GM21367 (cell line): Measurements from ENCODE around the gene PSAT1.
"Not testable (repeated sequence)": the region's sequence is repeated elsewhere in the genome, so short reads cannot be mapped to it uniquely, and the experiment has no call there.

Experiments
- ATAC-seq: cut with Tn5 transposase; IDR thresholded peaks from one replicate; pipeline ENCODE4 v1.9.1; 2021; ENCODE audit not compliant: unreplicated experiment

Gene PSAT1

DNA sequence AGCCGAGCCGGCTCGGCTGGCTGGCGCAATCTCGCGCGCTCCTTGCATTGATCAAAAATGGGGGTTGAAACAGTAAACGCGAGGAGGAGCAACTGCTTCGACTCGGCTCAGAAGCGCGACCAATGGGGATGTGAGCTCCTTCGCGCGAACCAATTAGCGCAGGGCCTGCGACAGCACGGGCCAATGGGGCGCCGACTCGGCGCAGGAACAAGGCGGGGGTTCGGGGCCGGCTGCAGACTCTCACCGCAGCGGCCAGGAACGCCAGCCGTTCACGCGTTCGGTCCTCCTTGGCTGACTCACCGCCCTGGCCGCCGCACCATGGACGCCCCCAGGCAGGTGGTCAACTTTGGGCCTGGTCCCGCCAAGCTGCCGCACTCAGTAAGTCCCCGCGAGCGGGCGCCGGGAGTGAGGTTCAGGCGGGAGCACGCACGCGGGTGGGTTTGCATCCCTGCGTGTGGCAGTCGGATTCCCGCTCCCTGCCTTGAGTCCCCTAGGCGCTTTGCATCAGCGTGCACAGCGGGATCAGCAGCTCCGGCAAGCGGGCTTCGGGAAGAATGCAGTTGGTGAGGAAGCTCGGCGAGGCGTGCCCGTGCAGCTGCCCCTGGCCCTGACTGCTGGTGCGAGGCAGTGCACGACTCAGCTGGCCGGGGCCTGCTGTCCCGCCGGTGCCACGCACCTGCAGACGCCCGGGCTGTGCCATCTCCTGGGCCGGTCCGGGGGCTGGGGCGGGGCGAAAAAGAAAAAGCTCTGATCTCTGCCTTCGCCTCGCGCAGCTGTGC, at the start of gene PSAT1:
TSS of gene PSAT1 (plus strand) at position 233 of the 779 bp plus-strand sequence. CDS start at position 319, 86 bp downstream.
- ATAC-seq: peak; percentile 98

DNA sequence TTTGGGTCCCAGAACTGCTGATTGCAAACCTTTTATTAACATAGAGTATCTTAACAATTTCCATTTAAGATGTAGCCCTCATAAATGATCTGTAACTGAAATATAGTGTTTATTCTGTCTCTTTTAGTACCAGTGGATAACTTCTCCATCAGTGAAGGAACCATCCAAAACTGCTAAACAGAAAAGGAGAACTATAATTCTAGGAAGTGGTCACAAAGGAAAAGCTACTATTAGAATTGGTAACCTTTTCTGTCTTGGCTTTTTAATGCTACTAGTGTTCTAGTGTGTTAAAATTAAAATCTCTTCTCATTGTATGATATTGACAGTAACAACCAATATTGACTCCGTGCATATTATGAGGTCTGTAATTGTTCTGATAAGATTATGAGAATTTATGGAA, 48.3 kb upstream of the PSAT1 start:
- ATAC-seq: no peak

DNA sequence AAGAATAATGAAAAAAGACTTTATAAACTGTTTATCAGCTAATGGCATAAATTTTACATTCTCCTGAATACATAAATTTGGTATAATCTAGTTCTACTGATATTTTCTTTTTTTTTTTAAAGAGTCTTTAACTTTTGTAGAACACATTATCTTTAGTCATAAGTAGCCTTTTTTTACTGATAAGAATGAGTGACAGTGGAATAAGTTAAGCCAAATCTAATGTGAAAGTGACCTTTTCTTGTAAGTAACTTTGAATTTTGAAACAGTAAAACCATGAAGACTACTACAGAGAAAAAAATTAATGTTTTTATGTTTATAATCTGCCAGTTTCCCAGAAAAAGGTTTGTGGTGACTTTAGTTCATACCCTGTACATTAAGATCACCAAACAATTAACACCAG, 47.4 kb upstream of the PSAT1 start:
- ATAC-seq: no peak

DNA sequence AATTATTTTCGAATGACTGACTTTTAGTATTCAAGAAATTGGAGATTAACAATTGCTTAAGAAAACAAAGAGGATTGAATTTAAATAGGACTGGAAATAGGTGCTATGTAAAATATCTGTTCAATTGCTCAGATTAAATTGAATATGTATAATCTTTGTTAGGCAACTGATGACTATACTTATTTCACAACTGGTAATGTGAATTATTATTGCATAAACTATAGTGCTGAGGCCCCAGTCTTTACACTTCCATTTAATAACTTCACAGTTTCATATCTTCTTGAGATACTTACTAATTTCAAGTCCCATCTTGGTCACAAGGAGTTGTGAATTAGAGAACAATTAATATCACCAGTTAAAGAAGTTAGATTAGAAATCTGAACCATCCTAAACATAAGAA, 44.3 kb upstream of the PSAT1 start:
- no peak for ATAC-seq

DNA sequence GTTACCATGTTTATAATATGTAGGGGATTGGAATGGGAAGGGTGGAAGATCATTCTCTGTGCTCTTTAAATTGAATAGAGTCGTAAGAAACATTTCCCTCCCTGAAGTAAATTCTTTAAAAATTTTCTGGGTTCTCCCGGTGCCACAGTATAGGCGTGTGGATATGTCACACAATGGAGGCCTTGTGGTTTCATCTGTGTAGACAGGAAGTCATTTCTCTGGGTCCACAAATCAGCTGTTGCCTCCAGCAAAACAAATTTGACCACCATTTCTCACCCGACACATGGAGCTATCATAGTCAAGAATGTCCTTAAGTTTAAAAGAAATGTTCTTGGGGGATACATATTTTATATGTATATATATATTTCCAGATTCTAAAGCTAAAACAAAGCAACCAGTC, 43.6 kb upstream of the PSAT1 start:
- ATAC-seq: no peak

DNA sequence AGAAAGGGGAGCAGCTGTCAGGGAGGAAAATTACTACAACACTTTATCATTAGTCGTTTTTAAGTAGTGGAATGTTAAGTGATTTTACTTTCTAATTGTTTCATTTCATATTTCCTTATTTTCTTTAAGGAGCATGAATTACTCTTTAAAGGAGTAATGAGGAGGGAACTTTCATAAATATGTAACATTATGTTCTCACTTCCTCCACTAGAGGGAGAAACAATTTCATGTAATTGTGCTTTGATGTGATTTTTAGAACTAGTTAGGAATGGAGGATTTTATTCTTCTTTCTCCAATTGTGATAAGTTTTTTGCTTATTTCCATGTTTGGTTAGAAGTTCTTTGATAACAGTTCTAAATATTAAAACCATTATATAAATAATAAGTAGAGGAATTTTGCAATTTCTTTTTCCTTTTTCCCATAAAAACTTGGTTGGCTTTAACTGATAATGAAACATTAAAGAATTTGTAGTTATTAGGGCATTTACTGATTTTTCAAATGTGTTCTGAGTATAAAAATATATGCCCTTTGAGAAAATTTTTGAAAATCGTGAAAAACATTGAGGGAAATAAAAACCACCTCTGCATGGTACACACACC, 35.4 kb upstream of the PSAT1 start:
- ATAC-seq: no peak

DNA sequence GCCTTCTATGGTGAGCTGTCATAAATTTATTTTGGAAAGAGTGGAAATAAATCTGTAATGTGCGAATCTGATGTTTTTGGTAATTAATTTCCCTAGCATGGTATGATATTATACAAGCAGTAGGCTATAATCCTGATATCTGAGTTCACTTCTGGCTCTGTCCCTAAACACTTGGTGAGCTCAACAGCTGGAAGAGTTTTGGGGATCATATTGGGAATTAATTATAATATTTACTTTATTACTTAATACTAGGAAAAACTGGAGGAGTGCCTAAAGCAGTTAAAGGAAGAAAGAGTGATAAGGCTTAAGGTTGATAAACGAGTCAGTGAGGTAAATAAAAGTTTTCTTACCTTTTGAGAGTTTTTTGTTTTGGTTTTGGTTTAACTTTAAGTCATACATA, 34.3 kb upstream of the PSAT1 start:
- no peak for ATAC-seq

DNA sequence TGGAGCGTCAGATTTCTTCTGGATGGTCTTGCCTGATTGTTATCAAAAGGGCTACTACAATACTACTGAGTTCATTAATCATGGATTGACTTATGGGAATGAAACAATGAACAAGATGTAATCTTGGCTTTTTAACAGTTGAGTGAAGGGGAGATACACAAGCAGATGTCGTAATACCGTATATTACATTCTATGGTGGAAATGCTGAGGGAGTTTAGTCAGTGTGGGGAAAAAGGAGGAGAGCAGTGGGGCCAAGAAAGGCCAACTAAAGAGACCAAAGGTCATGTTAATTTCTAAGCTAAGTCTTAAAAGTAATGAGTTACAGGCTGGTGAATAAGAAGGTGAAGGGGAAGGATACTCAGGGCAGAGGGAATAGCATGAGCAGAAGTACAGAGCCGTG, 29.0 kb upstream of the PSAT1 start:
- no peak for ATAC-seq

DNA sequence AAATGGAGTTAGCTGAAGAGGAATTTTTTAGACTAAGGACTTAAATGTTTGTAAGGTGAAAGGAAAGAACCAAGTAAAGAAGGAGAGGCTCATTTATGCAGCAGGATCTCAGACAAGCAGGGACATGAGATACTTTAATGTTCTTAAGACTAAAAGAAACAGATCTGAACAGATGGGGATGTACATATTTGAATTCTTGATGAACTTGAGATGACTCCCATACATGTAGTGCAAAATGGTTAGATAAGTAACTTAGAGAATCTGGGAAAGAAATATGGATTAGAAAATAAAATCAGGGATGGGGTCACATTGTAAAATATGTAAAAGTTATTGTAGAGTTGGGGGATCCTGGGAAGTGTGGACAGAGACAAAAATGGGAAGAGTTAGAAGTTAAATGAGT, 27.1 kb upstream of the PSAT1 start:
- ATAC-seq: no peak

DNA sequence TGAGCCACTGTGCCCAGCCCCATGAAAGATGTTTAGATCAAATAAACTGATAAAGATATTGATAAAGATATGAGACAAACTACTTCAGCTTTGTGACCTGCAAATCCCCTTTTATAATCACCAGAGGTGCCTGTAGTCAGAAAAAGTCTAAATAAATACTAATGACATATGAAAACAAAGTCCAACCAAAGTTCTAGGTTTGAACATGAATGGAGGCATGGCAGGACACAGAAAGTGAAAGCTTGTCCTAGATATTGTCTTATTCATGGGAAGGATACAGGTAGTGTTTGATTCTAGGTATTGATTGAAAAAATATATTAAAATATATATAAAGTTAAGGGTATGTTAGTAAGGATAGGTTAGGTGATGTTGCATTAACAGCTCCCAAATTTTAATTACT, 24.6 kb upstream of the PSAT1 start:
- no peak for ATAC-seq

DNA sequence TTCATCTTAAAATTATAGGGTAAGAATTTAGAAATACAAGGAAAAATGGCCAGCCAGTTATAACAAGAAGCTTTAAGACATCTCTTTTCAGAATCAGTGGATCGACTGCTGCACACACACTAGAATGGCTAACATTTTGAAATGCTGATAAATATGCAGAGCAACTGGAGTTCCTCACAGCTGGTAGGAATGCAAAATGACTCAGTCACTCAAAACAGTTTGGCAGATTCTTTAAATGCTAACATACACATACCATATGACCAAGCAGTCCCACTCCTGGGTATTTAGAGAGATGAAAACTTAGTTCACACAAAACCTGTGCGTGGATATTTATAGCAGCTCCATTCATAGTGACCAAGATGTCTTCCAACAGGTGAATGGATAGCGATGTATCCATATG, 23.2 kb upstream of the PSAT1 start:
- no peak for ATAC-seq

DNA sequence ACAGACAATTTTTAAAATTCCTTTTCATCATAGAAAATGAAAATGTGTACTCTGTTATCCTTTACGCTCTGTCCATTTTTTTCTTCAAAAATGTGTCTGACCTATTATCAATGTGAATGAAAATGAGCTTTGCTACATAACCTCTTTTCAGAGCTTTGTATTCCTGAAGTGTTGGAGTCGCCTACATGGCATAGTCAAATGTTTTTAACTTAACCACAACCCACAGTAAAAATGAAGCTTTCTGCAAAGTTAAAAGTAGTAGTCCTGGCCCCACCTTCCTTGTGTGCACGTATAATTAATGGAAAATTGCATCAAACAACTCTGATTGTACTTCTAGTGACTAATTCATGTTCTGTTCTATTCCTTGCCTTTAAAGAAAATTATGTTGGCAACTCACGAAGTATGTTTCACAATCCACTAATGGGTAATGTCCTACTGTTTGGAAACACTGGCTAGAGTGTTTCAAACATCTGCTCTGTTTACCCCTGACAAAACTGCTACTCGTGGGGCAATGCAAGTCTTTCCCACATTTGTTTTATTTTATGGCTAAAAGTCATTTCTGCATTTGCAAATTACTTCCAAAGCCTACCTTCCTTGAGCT, 18.6 kb upstream of the PSAT1 start:
- no peak for ATAC-seq

DNA sequence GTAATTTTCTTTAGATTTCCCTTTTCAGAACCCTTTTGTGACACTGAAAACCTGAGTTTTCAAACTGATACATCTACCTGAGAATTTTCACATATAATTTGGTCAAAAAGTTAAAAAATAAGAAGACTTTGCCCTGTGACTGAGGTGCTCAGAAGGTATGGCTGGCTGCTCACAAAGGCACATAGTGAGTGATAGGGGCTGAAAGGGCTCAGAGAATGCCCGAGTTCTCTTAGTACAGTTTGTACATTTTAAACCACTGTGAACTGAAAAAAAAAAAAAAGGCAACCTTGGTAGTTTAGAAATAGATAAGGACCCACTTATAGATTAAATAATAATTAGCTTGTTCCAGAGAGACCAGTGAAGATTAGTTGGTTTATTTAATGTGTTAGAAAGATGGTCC, 18.1 kb upstream of the PSAT1 start:
- no peak for ATAC-seq

DNA sequence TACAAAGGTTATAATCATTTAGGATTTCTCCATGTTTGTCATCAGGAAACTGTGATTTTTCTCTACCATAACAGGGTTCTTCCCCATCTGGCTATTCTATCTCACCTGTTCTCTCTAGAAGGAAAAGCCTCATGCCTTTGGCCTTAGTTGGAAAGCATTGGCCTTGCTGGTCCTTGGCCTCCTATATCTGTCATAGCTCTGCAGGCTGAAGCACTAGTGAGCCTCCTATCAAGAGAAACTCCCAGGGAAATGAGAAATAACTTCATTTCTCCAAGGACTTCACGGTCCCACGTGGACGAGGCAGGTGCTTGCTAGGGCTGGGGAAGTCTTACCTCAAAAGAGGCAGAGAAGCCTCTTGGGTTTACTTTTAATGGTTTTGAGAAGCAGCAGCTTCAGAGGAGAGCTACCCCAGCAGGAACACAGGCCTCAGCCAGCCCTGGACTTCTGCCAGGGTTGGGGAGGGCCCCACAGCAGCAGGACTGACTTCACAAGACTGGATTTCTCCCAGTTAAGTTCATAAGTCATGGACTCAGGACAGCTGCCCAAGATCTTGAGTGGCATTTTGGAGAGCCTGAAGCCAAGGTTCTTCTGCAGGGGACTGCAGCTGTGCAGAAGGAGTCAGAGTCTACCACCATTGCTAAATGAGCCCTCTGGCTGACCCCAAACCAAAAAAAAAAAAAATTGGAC, 15.8 kb upstream of the PSAT1 start:
- ATAC-seq: no peak

DNA sequence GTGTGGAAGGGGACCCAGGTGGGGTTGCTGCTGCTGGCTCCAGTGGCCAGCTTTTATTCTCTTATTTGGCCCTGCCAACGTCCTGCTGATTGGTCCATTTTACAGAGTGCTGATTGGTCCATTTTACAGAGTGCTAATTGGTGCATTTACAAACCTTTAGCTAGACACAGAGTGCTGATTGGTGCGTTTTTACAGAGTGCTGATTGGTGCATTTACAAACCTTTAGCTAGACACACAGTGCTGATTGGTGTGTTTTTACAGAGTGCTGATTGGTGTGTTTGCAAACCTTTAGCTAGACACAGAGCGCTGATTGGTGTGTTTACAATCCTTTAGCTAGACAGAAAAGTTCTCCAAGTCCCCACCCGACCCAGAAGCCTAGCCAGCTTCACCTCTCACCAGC, 12.7 kb upstream of the PSAT1 start:
- not testable (repeated sequence) for ATAC-seq

DNA sequence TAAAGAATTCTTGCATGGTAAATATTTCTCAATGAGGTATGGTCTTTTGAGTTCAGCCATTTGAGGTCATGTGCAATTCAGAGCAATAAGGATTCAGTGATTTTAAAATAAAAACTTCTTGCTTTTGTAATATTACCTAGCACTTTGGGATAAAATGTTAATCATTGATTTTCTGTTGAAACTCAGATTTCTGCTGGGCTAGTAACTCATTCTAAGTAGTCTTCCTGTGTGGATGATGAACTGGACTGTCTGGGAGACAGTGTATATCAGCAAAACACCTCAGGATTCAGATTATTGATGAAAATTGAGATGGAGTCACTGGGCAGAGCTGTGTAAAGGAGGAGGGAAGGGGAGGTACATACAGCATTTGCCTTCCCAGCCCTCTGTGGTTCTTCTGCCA, 10.8 kb upstream of the PSAT1 start:
- ATAC-seq: no peak

DNA sequence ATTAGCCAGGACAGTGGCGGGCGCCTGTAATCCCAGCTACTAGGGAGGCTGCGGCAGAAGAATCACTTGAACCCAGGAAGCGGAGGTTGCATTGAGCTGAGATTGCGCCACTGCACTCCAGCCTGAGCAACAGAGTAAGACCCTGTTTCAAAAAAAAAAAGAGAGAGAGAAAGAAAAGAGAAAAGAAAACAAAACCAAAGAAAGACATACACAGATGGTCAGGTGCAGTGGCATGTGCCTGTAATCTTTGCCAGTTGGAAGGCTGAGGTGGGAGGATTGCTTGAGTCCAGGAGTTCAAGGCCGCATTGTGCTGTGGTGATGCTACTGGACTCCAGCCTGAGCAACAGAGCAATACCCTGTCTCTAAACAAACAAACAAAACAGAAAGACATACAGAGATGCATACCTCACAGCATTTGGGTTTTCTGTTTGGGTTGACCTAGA, 10.0 kb upstream of the PSAT1 start:
- no peak for ATAC-seq

DNA sequence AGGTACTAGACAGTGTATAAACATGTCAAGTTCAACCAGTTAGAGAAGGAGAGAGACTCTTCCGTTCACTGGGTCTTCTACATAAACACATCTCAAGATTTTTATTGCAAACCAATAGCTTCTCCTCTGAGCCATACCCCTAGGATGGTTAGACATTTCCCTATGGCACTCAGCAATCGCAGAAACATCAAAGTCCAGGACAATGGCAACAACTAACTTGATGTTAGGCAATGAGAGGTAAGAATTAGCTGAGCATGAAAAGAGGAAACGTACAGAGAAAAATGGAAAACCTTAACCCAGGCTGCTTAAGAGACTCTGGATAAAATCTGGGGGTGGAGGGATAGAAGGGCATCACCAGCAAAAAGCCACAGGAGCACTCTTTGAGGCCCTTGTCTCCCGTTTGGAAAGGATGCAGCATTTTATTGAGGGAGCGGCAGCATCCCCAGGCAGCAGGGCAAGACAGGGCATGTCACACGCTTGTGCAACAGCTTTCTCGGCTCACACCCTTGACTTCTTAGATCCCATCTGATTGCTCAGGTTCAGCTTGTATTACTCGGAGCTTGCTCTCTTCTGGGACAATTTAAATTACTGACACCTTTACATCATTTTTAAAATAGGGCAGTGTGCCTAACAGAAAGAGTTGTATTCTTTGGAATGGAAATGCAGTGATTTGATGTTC, 8.6 kb upstream of the PSAT1 start:
- no peak for ATAC-seq

DNA sequence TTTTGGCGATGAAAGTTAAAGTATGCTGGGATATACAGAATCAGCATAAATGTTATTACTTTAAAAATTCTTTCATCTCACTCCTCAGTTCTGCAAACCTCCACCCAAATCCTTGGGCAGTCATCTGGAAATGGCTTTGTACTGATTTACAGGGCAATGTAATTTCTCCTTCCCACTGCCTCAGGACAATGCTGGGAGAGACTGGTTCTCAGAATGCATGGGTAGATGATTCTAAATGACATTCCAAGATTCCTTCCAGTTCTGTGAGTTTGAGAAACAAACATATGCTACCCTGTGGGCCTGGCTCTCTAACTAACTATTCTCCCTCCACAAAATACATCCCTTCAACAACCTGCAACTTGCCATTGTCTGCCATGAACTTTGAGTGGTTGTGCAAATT, 7.5 kb upstream of the PSAT1 start:
- ATAC-seq: no peak

DNA sequence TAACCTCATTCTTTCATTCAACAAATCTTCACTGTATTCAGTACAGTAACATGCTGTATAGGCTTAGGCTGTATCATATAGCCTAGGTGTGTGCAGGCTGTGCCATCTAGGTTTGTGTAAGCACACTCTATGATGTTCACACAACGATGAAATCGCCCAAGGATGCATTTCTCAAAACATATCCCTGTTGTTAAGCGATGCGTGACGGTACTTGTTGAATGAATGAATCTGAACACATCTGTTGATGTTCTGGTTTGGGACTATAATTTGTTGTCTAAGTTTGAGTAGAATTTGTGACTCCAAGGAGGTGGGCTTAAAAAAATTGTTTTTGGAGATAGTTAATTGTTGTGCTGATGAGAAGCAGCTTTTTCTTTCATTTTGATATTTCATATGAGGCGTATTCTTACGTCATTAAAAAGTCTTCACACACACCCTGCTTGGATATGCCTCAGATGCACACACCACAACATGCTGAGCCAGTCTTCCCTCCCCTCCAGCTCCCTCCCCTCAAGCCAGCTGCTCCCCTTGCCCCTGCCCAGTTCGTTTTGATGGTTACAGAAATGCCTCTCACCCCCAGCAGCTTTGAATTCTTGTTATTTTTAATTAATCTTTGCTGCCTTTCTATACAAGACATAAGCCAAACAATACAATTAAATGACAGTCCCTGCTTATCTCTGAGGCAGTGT, 5.5 kb upstream of the PSAT1 start:
- no peak for ATAC-seq

DNA sequence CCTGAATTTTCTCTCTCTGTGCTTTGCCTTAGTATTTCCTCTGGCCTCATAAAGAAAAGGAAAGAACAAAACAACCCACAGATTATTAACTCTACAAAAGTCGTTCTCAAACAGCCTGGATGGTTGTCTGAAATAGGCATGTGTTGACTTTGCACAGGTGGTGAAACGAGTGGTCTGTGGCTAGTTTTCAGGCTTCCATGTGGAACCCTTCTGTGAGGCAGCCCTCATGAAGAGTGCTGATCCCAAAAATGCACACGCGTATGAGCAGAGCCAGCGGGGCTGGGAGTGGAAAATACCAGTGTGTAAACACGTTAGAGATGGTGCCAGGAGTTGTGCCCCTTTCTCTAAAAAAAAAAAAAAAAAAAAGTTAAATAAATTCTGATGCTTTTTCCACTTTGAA, 4.9 kb upstream of the PSAT1 start:
- ATAC-seq: no peak
